SK-N-DZ (cell line): ENCODE data around the gene EFCAB10.
"Not testable (repeated sequence)": the region's sequence is repeated elsewhere in the genome, so short reads cannot be mapped to it uniquely, and the experiment has no call there.

Source experiments
- DNase-seq: peaks from one replicate; pipeline ENCODE4 v3.0.0-alpha.2; 2015; ENCODE audit warnings: low spot score

The EFCAB10 gene

GRCh38 chr7:105531792-105532671, 49.3 kb downstream of the EFCAB10 start, which contains the start of gene RINT1:
Gene RINT1, plus strand, starts transcription at chr7:105532201. Its CDS starts 115 bp downstream, at chr7:105532316.
- peak; percentile 92 for DNase-seq

- no peak for DNase-seq
These were observed 50.7 kb downstream of the EFCAB10 start for GRCh38 chr7:105530546-105530945.

- no peak for DNase-seq
These were observed 51.2 kb downstream of the EFCAB10 start for GRCh38 chr7:105530126-105530525.

GRCh38 chr7:105527737-105528136, 53.6 kb downstream of the EFCAB10 start:
- not testable (repeated sequence) for DNase-seq

GRCh38 chr7:105524840-105525239, 56.5 kb downstream of the EFCAB10 start:
- DNase-seq: no peak

GRCh38 chr7:105524423-105524822, 56.9 kb downstream of the EFCAB10 start:
- DNase-seq: not testable (repeated sequence)

- DNase-seq: peak; percentile 87
These were observed 59.4 kb downstream of the EFCAB10 start, which contains the start of gene PUS7 for GRCh38 chr7:105521717-105522463. Gene PUS7, minus strand, starts transcription at chr7:105522271. Its CDS starts 13,759 bp downstream, at chr7:105508512.

- peak; percentile 77 for DNase-seq
These were observed 60.1 kb downstream of the EFCAB10 start for GRCh38 chr7:105521027-105521716.

- not testable (repeated sequence) for DNase-seq
These were observed 60.7 kb downstream of the EFCAB10 start for GRCh38 chr7:105520620-105521019.

- no peak for DNase-seq
These were observed 61.9 kb downstream of the EFCAB10 start for GRCh38 chr7:105519353-105519752.

- not testable (repeated sequence) for DNase-seq
These were observed 65.7 kb downstream of the EFCAB10 start for GRCh38 chr7:105515610-105516009.
